ENCODE results near the gene GREM1. TPM values are rescaled to one million over a fixed set of nuclear protein-coding genes. Genes with fewer than 3 reads are reported as not detected.

GREM1 gene
- total RNA-seq, 1 experiment from 2014 or later, result 1.1 TPM

- no peak overlapping the region for H2AFZ ChIP-seq (ENCODE audit: low read length)
- no peak overlapping the region for H4K8ac ChIP-seq (replicated peaks; ENCODE audit: insufficient read length, low read depth, low read length)
- WGBS (ENCODE audit: extremely low coverage, insufficient read length, low lambda C conversion rate), result no CpG with 5 or more reads among the region's 3 CpGs
- Mint-ChIP-seq H3K27me3 (ENCODE audit: low read depth) (peaks cover 17% of the 10 kb centered on the region), H3K36me3 (ENCODE audit: insufficient read depth in 1 of 3, low read depth in 3 of 3) (no peaks in the 10 kb centered on the region; a peak in 1 of 7 replicates), H3K4me1 (peaks cover 4 to 6% of the 10 kb centered on the region in 2 experiments; a peak in 3 of 4 replicates), H3K4me3 (no peak overlapping the region), H3K27ac (no peak overlapping the region), H3K9me3 (no peaks in the 10 kb centered on the region)
- no peak overlapping the region for H3K14ac ChIP-seq (ENCODE audit: insufficient read depth, low read length)
- no peak overlapping the region for H3K4me2 ChIP-seq (ENCODE audit: insufficient read depth, insufficient read length, low read length)
- H3K79me2 ChIP-seq (ENCODE audit: insufficient read depth, low read length), result no peaks in the 10 kb centered on the region
- H2BK12ac ChIP-seq (ENCODE audit: insufficient read length, low read depth, low read length), result no peak overlapping the region
- no peak overlapping the region for H3K27ac ChIP-seq (ENCODE audit: insufficient read length, low read depth, low read length)
- no peaks in the 10 kb centered on the region; the same call in 1 of the 2 replicates for H3K4me1 ChIP-seq (ENCODE audit: insufficient read depth, low read length)
- no peak overlapping the region for H2AK5ac ChIP-seq (ENCODE audit: insufficient read length, low read length)
- no peak overlapping the region for H4K5ac ChIP-seq (ENCODE audit: insufficient read length, low read depth, low read length)
- H3K23ac ChIP-seq (ENCODE audit: insufficient read length, low read depth, low read length), result no peak overlapping the region
- H4K91ac ChIP-seq (ENCODE audit: insufficient read length, low read depth, low read length), result no peak overlapping the region
- H3K9me3 ChIP-seq (ENCODE audit: control insufficient read depth, low read depth, low read length), result no peaks in the 10 kb centered on the region
- no peak overlapping the region for H2BK120ac ChIP-seq (ENCODE audit: low read depth, low read length, poor library complexity, severe bottlenecking)
- no peaks in the 10 kb centered on the region for H3K23me2 ChIP-seq (ENCODE audit: insufficient read length, low read depth, low read length, poor library complexity, severe bottlenecking)
- H3K27me3 ChIP-seq (ENCODE audit: insufficient read depth, low read length), result no peaks in the 10 kb centered on the region
- no peak overlapping the region for H2BK15ac ChIP-seq (ENCODE audit: low read depth, low read length)
- H3K4ac ChIP-seq (ENCODE audit: low read depth, low read length), result no peak overlapping the region
- no peak overlapping the region for H3T11ph ChIP-seq (ENCODE audit: low read length)
- H3K18ac ChIP-seq (ENCODE audit: insufficient read length, low read depth, low read length), result no peak overlapping the region
- no peak overlapping the region for H2BK20ac ChIP-seq (ENCODE audit: low read depth, low read length, poor library complexity, severe bottlenecking)
- no peak for DNase-seq
- no peak overlapping the region for H2BK5ac ChIP-seq (ENCODE audit: insufficient read length, low read length)
- TF ChIP-seq, protein P1, sequence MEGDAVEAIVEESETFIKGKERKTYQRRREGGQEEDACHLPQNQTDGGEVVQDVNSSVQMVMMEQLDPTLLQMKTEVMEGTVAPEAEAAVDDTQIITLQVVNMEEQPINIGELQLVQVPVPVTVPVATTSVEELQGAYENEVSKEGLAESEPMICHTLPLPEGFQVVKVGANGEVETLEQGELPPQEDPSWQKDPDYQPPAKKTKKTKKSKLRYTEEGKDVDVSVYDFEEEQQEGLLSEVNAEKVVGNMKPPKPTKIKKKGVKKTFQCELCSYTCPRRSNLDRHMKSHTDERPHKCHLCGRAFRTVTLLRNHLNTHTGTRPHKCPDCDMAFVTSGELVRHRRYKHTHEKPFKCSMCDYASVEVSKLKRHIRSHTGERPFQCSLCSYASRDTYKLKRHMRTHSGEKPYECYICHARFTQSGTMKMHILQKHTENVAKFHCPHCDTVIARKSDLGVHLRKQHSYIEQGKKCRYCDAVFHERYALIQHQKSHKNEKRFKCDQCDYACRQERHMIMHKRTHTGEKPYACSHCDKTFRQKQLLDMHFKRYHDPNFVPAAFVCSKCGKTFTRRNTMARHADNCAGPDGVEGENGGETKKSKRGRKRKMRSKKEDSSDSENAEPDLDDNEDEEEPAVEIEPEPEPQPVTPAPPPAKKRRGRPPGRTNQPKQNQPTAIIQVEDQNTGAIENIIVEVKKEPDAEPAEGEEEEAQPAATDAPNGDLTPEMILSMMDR (conservative IDR thresholded peaks at IDR 0.05), result no peak
- no peak overlapping the region for H3K9ac ChIP-seq (ENCODE audit: extremely low read depth, insufficient read length, low read length)
- H3K79me1 ChIP-seq (ENCODE audit: insufficient read depth, low read depth, low read length, poor library complexity, severe bottlenecking), result no peaks in the 10 kb centered on the region
- H4K20me1 ChIP-seq (ENCODE audit: control insufficient read depth, insufficient read depth, insufficient read length), result no peaks in the 10 kb centered on the region
- H3K56ac ChIP-seq (ENCODE audit: insufficient read length, low read depth, low read length), result no peak overlapping the region
Observed at GRCh38 chr15:32706704-32707103, 11.1 kb upstream of the GREM1 start.

Measured in H9 (cell line).